Measurements from ENCODE around the gene CSH2. TPM values are rescaled to one million over a fixed set of nuclear protein-coding genes. Genes with fewer than 3 reads are reported as not detected.
"Not testable (repeated sequence)": the region's sequence is repeated elsewhere in the genome, so short reads cannot be mapped to it uniquely, and the experiment has no call there.

Gene CSH2
- total RNA-seq, 2 experiments from 2014 or later = not detected

DNA sequence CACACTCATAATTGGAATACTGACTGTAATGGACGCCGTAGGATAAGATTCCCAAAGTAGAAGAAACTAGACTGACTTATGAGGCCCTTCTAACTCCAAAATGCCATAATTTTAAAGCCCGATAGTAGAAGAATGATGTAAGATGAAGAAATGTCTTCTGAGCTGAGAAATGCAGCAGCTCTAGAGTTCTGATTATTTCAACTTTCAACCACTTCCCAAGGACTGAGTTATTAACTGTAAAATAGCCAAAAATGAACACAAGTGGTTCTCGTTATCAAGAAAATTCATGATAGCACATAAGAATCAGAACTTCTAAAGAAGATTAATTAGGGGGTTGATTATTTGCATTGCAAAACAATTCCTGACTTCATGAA lies 3.2 kb downstream of the CSH2 start:
- H3K4me3 Mint-ChIP-seq; H3K9me3 Mint-ChIP-seq; H3K4me1 Mint-ChIP-seq; DNase-seq; H3K27ac Mint-ChIP-seq; POLR2A ChIA-PET; H3K36me3 Mint-ChIP-seq (ENCODE audit: low read depth): not testable (repeated sequence)
- CTCF ChIA-PET = interaction anchor here (1.0 kb wide), 1 partner anchor 8 kb away, joined by 4 read pairs; no protein-coding TSS in a partner anchor
- peaks cover 15% of the 10 kb centered on the region for H3K27me3 Mint-ChIP-seq

- CTCF ChIA-PET = interaction anchor here (0.9 to 1.0 kb wide), 2 partner anchors 9 to 19 kb away, joined by 3 to 4 read pairs; no protein-coding TSS in a partner anchor
- H3K27me3 Mint-ChIP-seq = peaks cover 15% of the 10 kb centered on the region
- H3K9me3 Mint-ChIP-seq; DNase-seq; H3K4me1 Mint-ChIP-seq; H3K27ac Mint-ChIP-seq; H3K4me3 Mint-ChIP-seq; POLR2A ChIA-PET; H3K36me3 Mint-ChIP-seq (ENCODE audit: low read depth): not testable (repeated sequence)
These were observed 3.8 kb downstream of the CSH2 start for GRCh38 chr17:63869491-63870291.

DNA sequence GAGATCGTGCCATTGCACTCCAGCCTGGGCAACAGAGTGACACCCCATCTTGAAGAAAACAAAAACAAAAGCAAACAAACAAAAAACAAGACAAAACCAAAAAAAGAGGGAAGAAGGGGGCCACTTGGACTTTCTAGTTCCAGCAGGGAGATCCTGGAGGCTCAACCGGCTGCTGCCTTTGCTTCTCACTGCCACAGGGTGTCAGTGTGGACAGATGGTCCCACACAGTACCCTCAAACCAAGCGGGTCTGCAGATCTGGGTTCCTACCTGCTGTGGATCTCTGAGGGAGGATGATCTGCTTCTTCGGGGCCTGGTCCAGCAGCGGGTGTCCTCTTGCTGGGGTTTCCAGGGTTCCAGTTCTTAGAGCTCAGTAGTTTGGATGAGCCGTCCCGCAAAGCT lies 6.9 kb downstream of the CSH2 start:
- H3K36me3 Mint-ChIP-seq (ENCODE audit: low read depth); H3K4me1 Mint-ChIP-seq; DNase-seq; H3K27ac Mint-ChIP-seq; H3K4me3 Mint-ChIP-seq; H3K9me3 Mint-ChIP-seq: not testable (repeated sequence)
- ChIA-PET CTCF (interaction anchor here (0.6 to 5.4 kb wide), 15 partner anchors 8 to 360 kb away, joined by 3 to 37 read pairs (median 4); no protein-coding TSS in a partner anchor), POLR2A (interaction anchor here (1.3 kb wide), 1 partner anchor 23 kb away, joined by 4 read pairs; the partner anchor contains the start of gene SMARCD2)
- peaks cover 20% of the 10 kb centered on the region for H3K27me3 Mint-ChIP-seq

GRCh38 chr17:63859257-63859656 lies 14.2 kb downstream of the CSH2 start:
- no peaks in the 10 kb centered on the region for H3K36me3 Mint-ChIP-seq (ENCODE audit: low read depth)
- ChIA-PET POLR2A (interaction anchor here (1.6 to 1.7 kb wide), 2 partner anchors 11 to 15 kb away, joined by 6 to 7 read pairs; no protein-coding TSS in a partner anchor), CTCF (interaction anchor here (0.8 to 4.0 kb wide), 4 partner anchors 9 to 434 kb away, joined by 3 to 45 read pairs (median 3); no protein-coding TSS in a partner anchor)
- no peak for DNase-seq
- H3K4me3 Mint-ChIP-seq = no peak overlapping the region
- H3K27ac Mint-ChIP-seq = no peak overlapping the region
- no peaks in the 10 kb centered on the region for H3K9me3 Mint-ChIP-seq
- H3K4me1 Mint-ChIP-seq = no peaks in the 10 kb centered on the region
- peaks cover 27% of the 10 kb centered on the region for H3K27me3 Mint-ChIP-seq

- POLR2A ChIA-PET = interaction anchor here (0.7 kb wide), 1 partner anchor 293 kb away, joined by 3 read pairs; no protein-coding TSS in a partner anchor
- not testable (repeated sequence) for H3K27ac Mint-ChIP-seq; H3K4me3 Mint-ChIP-seq; H3K4me1 Mint-ChIP-seq; H3K9me3 Mint-ChIP-seq; DNase-seq; H3K36me3 Mint-ChIP-seq (ENCODE audit: low read depth)
- CTCF ChIA-PET = interaction anchor here (0.6 to 0.9 kb wide), 3 partner anchors 11 to 171 kb away, joined by 3 read pairs; no protein-coding TSS in a partner anchor
- peaks cover 33% of the 10 kb centered on the region for H3K27me3 Mint-ChIP-seq
These were observed 17.1 kb downstream of the CSH2 start for GRCh38 chr17:63856425-63856824.

- Mint-ChIP-seq H3K27ac (no peak overlapping the region), H3K4me3 (no peak overlapping the region), H3K27me3 (peaks cover 31% of the 10 kb centered on the region), H3K9me3 (no peaks in the 10 kb centered on the region), H3K4me1 (no peaks in the 10 kb centered on the region), H3K36me3 (ENCODE audit: low read depth) (no peaks in the 10 kb centered on the region)
- ChIA-PET CTCF (no interaction called here), POLR2A (interaction anchor here (1.9 kb wide), 1 partner anchor 11 kb away, joined by 10 read pairs; no protein-coding TSS in a partner anchor)
- no peak for DNase-seq
These were observed 18.3 kb downstream of the CSH2 start for GRCh38 chr17:63855185-63855584.

DNA sequence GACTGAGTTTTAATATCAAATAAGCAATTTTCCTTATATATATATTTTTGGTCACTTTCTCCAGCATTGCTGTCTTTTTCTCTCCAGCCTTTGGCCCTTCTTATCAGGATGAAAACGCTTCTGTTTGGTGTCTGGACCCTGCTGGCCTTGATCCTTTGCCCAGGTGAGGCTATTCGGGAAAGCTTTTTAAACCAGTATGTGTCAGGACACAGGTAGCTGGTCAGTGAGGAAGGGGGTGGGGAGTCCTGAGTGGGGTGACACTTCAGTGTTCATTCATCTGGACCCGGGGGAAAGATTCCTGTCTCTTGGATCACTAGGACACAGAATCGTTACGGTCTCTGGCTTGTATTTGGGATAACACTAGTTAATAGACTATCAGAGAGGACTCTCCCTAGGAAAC lies 18.8 kb downstream of the CSH2 start:
- no peaks in the 10 kb centered on the region for H3K9me3 Mint-ChIP-seq
- H3K27ac Mint-ChIP-seq = no peak overlapping the region
- ChIA-PET CTCF (no interaction called here), POLR2A (interaction anchor here (1.9 kb wide), 1 partner anchor 11 kb away, joined by 10 read pairs; no protein-coding TSS in a partner anchor)
- H3K36me3 Mint-ChIP-seq (ENCODE audit: low read depth) = no peaks in the 10 kb centered on the region
- no peak overlapping the region for H3K4me3 Mint-ChIP-seq
- H3K4me1 Mint-ChIP-seq = peaks cover 2% of the 10 kb centered on the region
- peaks cover 26% of the 10 kb centered on the region for H3K27me3 Mint-ChIP-seq
- DNase-seq = no peak

GRCh38 chr17:63853260-63853659 lies 20.2 kb downstream of the CSH2 start:
- CTCF ChIA-PET = interaction anchor here (0.6 to 2.4 kb wide), 3 partner anchors 10 to 100 kb away, joined by 3 to 8 read pairs (median 3); partner anchors contain the start of gene SMARCD2
- no peak overlapping the region for H3K4me3 Mint-ChIP-seq
- peaks cover 12% of the 10 kb centered on the region for H3K4me1 Mint-ChIP-seq
- H3K27me3 Mint-ChIP-seq = peaks cover 26% of the 10 kb centered on the region
- peaks cover under 1% of the 10 kb centered on the region for H3K9me3 Mint-ChIP-seq
- peaks cover 3% of the 10 kb centered on the region for H3K36me3 Mint-ChIP-seq (ENCODE audit: low read depth)
- POLR2A ChIA-PET = interaction anchor here (1.9 kb wide), 1 partner anchor 10 kb away, joined by 10 read pairs; no protein-coding TSS in a partner anchor
- no peak overlapping the region for H3K27ac Mint-ChIP-seq
- DNase-seq = no peak

DNA sequence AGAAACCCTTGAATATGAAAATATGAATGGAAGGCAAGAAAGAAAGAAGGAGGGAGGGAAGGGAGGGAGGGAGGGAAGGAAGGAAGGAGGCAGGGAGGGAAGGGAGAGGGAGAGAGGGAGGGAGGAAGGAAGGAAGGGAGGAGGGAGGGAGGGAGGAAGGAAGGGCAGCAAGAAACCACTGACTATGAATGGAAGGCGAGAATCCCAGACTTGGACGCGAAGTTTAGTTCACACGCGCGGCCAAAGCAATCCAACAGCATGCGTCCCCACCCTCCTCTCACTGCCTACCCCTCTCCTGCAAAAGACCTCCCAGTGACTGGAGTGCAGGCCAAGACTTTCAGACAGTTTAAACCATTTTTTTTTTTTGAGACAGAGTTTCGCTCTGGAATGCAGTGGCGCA lies 23.1 kb downstream of the CSH2 start:
- Mint-ChIP-seq H3K4me1 (peaks cover 20% of the 10 kb centered on the region), H3K9me3 (peaks cover 4% of the 10 kb centered on the region), H3K27ac (no peak overlapping the region), H3K4me3 (no peak overlapping the region), H3K36me3 (ENCODE audit: low read depth) (peaks cover 10% of the 10 kb centered on the region), H3K27me3 (peaks cover 22% of the 10 kb centered on the region)
- no peak for DNase-seq
- ChIA-PET CTCF (no interaction called here), POLR2A (no interaction called here)

- DNase-seq = peak; percentile 96
- Mint-ChIP-seq H3K4me1 (peaks cover 27% of the 10 kb centered on the region), H3K4me3 (peak overlapping the region; percentile 61), H3K36me3 (ENCODE audit: low read depth) (peaks cover 10% of the 10 kb centered on the region), H3K27me3 (peaks cover 15% of the 10 kb centered on the region), H3K27ac (peak overlapping the region; percentile 86), H3K9me3 (peaks cover 4% of the 10 kb centered on the region)
- ChIA-PET POLR2A (interaction anchor here (0.6 to 1.9 kb wide), 16 partner anchors 9 to 657 kb away, joined by 3 to 9 read pairs (median 4); partner anchors contain the start of genes CCDC47, CEP95, DCAF7 and DDX42), CTCF (interaction anchor here (0.6 to 2.3 kb wide), 34 partner anchors 10 to 297 kb away, joined by 3 to 45 read pairs (median 4); partner anchors contain the start of genes CCDC47, DDX42, FTSJ3 and GH2)
These were observed 24.4 kb downstream of the CSH2 start for GRCh38 chr17:63848834-63849689.

DNA sequence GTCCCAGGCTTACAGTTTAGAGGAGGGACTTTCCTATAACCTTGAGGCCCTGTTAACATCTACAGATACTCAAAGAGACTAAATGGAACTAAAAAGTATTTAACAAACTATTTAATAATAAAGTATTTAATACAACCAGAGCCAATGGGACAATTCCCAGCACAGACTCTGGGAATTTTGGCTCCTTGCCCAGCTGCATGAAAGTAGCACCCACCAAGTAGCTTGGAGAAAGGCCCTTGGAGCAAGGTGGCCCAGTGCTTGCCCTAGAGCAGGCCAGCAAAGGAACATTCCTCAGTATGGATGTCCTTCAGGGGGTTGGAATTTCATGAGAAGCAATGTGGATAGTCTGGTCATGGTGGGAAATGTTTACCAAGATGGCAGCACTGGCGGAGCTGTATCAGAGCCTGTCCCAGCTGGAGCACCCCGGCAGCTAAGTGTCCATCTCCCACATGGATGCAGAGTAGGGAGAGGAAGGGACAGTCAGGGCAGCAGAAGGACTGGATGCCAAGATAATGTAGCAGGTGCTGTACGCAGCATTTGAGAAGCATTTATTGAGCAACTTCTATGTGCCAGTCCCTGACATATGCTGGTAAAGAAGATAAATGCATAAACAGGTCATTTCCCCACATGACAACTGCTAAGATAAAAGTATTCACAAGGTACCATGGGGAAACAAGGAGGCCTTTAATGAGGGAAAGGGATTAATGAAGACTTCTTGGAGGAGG lies 25.8 kb downstream of the CSH2 start:
- DNase-seq = no peak
- CTCF ChIA-PET = interaction anchor here (1.0 to 2.3 kb wide), 8 partner anchors 8 to 147 kb away, joined by 3 to 45 read pairs (median 10); partner anchors contain the start of genes CCDC47 and DDX42

GRCh38 chr17:63845509-63845908 lies 28.0 kb downstream of the CSH2 start:
- no peak for DNase-seq
- Mint-ChIP-seq H3K4me3 (no peak overlapping the region), H3K36me3 (ENCODE audit: low read depth) (peaks cover 25% of the 10 kb centered on the region), H3K27me3 (no peaks in the 10 kb centered on the region), H3K4me1 (peaks cover 41% of the 10 kb centered on the region), H3K9me3 (peaks cover 4% of the 10 kb centered on the region), H3K27ac (no peak overlapping the region)
- ChIA-PET POLR2A (no interaction called here), CTCF (no interaction called here)

More for the DNA sequence above, 25.8 kb downstream of the CSH2 start:
- Mint-ChIP-seq H3K27me3 (peaks cover 10% of the 10 kb centered on the region), H3K27ac (peak overlapping the region; percentile 34), H3K4me3 (peak overlapping the region; percentile 61), H3K36me3 (ENCODE audit: low read depth) (peaks cover 10% of the 10 kb centered on the region), H3K9me3 (peaks cover 4% of the 10 kb centered on the region), H3K4me1 (peaks cover 33% of the 10 kb centered on the region)
- POLR2A ChIA-PET = interaction anchor here (0.9 to 1.9 kb wide), 8 partner anchors 12 to 297 kb away, joined by 3 to 9 read pairs (median 5); partner anchors contain the start of genes CCDC47, DCAF7, DDX42 and FTSJ3

Data from activated CD4-positive, alpha-beta memory T cell treated with anti-CD3 and anti-CD28 coated beads, Interleukin-2, amount 10 ng/mL, durations not matched to agents 7 days and 5 days (primary cell).